ENCODE measurements around the gene PPP2R2C.

PPP2R2C gene

GRCh38 chr4:6439120-6439762 lies 33.2 kb downstream of the PPP2R2C start:
- in situ Hi-C loops (cut with HindIII; ENCODE audit: low pct_unique_long_range_greater_than_20kb, low sequenced_read_pairs): no loop called here
- TF ChIP-seq JUND (IDR thresholded peaks at IDR 0.05; ENCODE audit: low read depth): no peak
- DNase-seq (ENCODE audit: low read depth in 1 of 2, low spot score in 1 of 2): no peak

- TF ChIP-seq JUND (IDR thresholded peaks at IDR 0.05; ENCODE audit: low read depth): no peak
- in situ Hi-C loops (cut with HindIII; ENCODE audit: low pct_unique_long_range_greater_than_20kb, low sequenced_read_pairs): no loop called here
- no peak for DNase-seq (ENCODE audit: low read depth in 1 of 2, low spot score in 1 of 2)
These were observed 34.6 kb downstream of the PPP2R2C start for GRCh38 chr4:6437826-6438238.

GRCh38 chr4:6435010-6435409 lies 37.4 kb downstream of the PPP2R2C start:
- TF ChIP-seq JUND (IDR thresholded peaks at IDR 0.05; ENCODE audit: low read depth): no peak
- no peak for DNase-seq (ENCODE audit: low read depth in 1 of 2, low spot score in 1 of 2)
- in situ Hi-C loops (cut with HindIII; ENCODE audit: low pct_unique_long_range_greater_than_20kb, low sequenced_read_pairs): no loop called here

- DNase-seq (ENCODE audit: low read depth in 1 of 2, low spot score in 1 of 2): no peak
- in situ Hi-C loops (cut with HindIII; ENCODE audit: low pct_unique_long_range_greater_than_20kb, low sequenced_read_pairs): no loop called here
- TF ChIP-seq JUND (IDR thresholded peaks at IDR 0.05; ENCODE audit: low read depth): no peak
These were observed 41.5 kb downstream of the PPP2R2C start for GRCh38 chr4:6430927-6431326.

GRCh38 chr4:6427439-6428090 lies 44.8 kb downstream of the PPP2R2C start:
- in situ Hi-C loops (cut with HindIII; ENCODE audit: low pct_unique_long_range_greater_than_20kb, low sequenced_read_pairs): no loop called here
- TF ChIP-seq JUND (IDR thresholded peaks at IDR 0.05; ENCODE audit: low read depth): no peak
- DNase-seq (ENCODE audit: low read depth in 1 of 2, low spot score in 1 of 2): no peak

GRCh38 chr4:6426571-6427438 lies 45.6 kb downstream of the PPP2R2C start:
- in situ Hi-C loops (cut with HindIII; ENCODE audit: low pct_unique_long_range_greater_than_20kb, low sequenced_read_pairs): no loop called here
- no peak for TF ChIP-seq JUND (IDR thresholded peaks at IDR 0.05; ENCODE audit: low read depth)

GRCh38 chr4:6425911-6426310 lies 46.5 kb downstream of the PPP2R2C start:
- in situ Hi-C loops (cut with HindIII; ENCODE audit: low pct_unique_long_range_greater_than_20kb, low sequenced_read_pairs): no loop called here
- TF ChIP-seq JUND (IDR thresholded peaks at IDR 0.05; ENCODE audit: low read depth): no peak
- no peak for DNase-seq (ENCODE audit: low read depth in 1 of 2, low spot score in 1 of 2)

More at GRCh38 chr4:6426571-6427438, 45.6 kb downstream of the PPP2R2C start:
- peak; percentile 38 to 58 for DNase-seq (ENCODE audit: low read depth in 1 of 2, low spot score in 1 of 2)

- in situ Hi-C loops (cut with HindIII; ENCODE audit: low pct_unique_long_range_greater_than_20kb, low sequenced_read_pairs): no loop called here
- no peak for TF ChIP-seq JUND (IDR thresholded peaks at IDR 0.05; ENCODE audit: low read depth)
- DNase-seq (ENCODE audit: low read depth in 1 of 2, low spot score in 1 of 2): no peak
These were observed 47.1 kb downstream of the PPP2R2C start for GRCh38 chr4:6425336-6425735.

GRCh38 chr4:6424425-6424824 lies 48.0 kb downstream of the PPP2R2C start:
- DNase-seq (ENCODE audit: low read depth in 1 of 2, low spot score in 1 of 2): no peak
- no peak for TF ChIP-seq JUND (IDR thresholded peaks at IDR 0.05; ENCODE audit: low read depth)
- in situ Hi-C loops (cut with HindIII; ENCODE audit: low pct_unique_long_range_greater_than_20kb, low sequenced_read_pairs): no loop called here

GRCh38 chr4:6423575-6423974 lies 48.8 kb downstream of the PPP2R2C start:
- DNase-seq (ENCODE audit: low read depth in 1 of 2, low spot score in 1 of 2): no peak
- in situ Hi-C loops (cut with HindIII; ENCODE audit: low pct_unique_long_range_greater_than_20kb, low sequenced_read_pairs): no loop called here

GRCh38 chr4:6422866-6423265 lies 49.5 kb downstream of the PPP2R2C start:
- no peak for TF ChIP-seq JUND (IDR thresholded peaks at IDR 0.05; ENCODE audit: low read depth)
- DNase-seq (ENCODE audit: low read depth in 1 of 2, low spot score in 1 of 2): no peak
- in situ Hi-C loops (cut with HindIII; ENCODE audit: low pct_unique_long_range_greater_than_20kb, low sequenced_read_pairs): no loop called here

More at GRCh38 chr4:6423575-6423974, 48.8 kb downstream of the PPP2R2C start:
- TF ChIP-seq JUND (IDR thresholded peaks at IDR 0.05; ENCODE audit: low read depth): no peak

- TF ChIP-seq JUND (IDR thresholded peaks at IDR 0.05; ENCODE audit: low read depth): no peak
- in situ Hi-C loops (cut with HindIII; ENCODE audit: low pct_unique_long_range_greater_than_20kb, low sequenced_read_pairs): no loop called here
These were observed 50.3 kb downstream of the PPP2R2C start for GRCh38 chr4:6422105-6422504.

GRCh38 chr4:6421397-6421796 lies 51.0 kb downstream of the PPP2R2C start:
- DNase-seq (ENCODE audit: low read depth in 1 of 2, low spot score in 1 of 2): no peak
- in situ Hi-C loops (cut with HindIII; ENCODE audit: low pct_unique_long_range_greater_than_20kb, low sequenced_read_pairs): no loop called here

More at GRCh38 chr4:6422105-6422504, 50.3 kb downstream of the PPP2R2C start:
- DNase-seq (ENCODE audit: low read depth in 1 of 2, low spot score in 1 of 2): no peak

More at GRCh38 chr4:6421397-6421796, 51.0 kb downstream of the PPP2R2C start:
- TF ChIP-seq JUND (IDR thresholded peaks at IDR 0.05; ENCODE audit: low read depth): no peak

All from T47D (cell line).